IMR-90 (cell line): Measurements from ENCODE around the gene SLC35A4. TPM values are rescaled to one million over a fixed set of nuclear protein-coding genes. Genes with fewer than 3 reads are reported as not detected.
"Not testable (repeated sequence)": the region's sequence is repeated elsewhere in the genome, so short reads cannot be mapped to it uniquely, and the experiment has no call there.

ENCODE experiments used
- ATAC-seq: fragments of 200-7000 bp; cut with Tn5 transposase; 2 replicates; pipeline ENCODE4 v1.9.1; 2020; ENCODE audit warnings: low read depth, mild to moderate bottlenecking, moderate library complexity
- BruUV-seq: library from RNA; stranded (reverse); fragments of 400-500 nt; replicated peaks from 2 replicates; lab custom pipeline; 2021; lab: Mats Ljungman, UMichigan
- CTCF ChIA-PET: fragments of 300-600 bp; formaldehyde crosslinking; extraction: SDS; loops from one replicate; lab custom pipeline; 2021; ENCODE audit warnings: antibody characterized with exemption; lab: Yijun Ruan, JAX
- POLR2A ChIA-PET: fragments of 300-600 bp; sonication (Branson Sonifier 250); formaldehyde crosslinking; loops from one replicate; lab custom pipeline; 2022; ENCODE audit warnings: antibody characterized with exemption; ENCODE audit not compliant: unreplicated experiment; lab: Charles Lee
- DNase-seq: peaks from one replicate; pipeline ENCODE4 v3.0.0; 2013
- H2AFZ ChIP-seq: replicated peaks from 2 replicates; pipeline ENCODE3; 2013; ENCODE audit warnings: low read length, mild to moderate bottlenecking; ENCODE audit not compliant: poor library complexity
- H2AK5ac ChIP-seq: 2 replicates; pipeline ENCODE4 v1.6.1; 2013; ENCODE audit warnings: low read depth, low read length, inconsistent platforms
- H2AK9ac ChIP-seq: replicated peaks from 2 replicates; pipeline ENCODE3; 2013; ENCODE audit warnings: mild to moderate bottlenecking, low read depth, low read length, moderate library complexity; ENCODE audit not compliant: poor library complexity
- H2BK120ac ChIP-seq: 2 replicates; pipeline ENCODE4 v1.6.1; 2013; ENCODE audit warnings: low read depth, low read length, inconsistent platforms
- H2BK15ac ChIP-seq: 3 replicates; pipeline ENCODE4 v1.6.1; 2013; ENCODE audit warnings: low read depth, low read length, inconsistent platforms
- H2BK20ac ChIP-seq: 2 replicates; pipeline ENCODE4 v1.6.1; 2013; ENCODE audit warnings: low read depth, mild to moderate bottlenecking, inconsistent platforms, low read length, moderate library complexity
- H2BK5ac ChIP-seq: 2 replicates; pipeline ENCODE4 v1.6.1; 2013; ENCODE audit warnings: mild to moderate bottlenecking, low read depth, low read length, inconsistent platforms; ENCODE audit not compliant: poor library complexity, severe bottlenecking
- H3K14ac ChIP-seq: replicated peaks from 2 replicates; pipeline ENCODE4 v1.6.1; 2013; ENCODE audit warnings: low read depth, low read length, inconsistent platforms
- H3K18ac ChIP-seq: 2 replicates; pipeline ENCODE4 v1.6.1; 2013; ENCODE audit warnings: low read depth, low read length, control low read depth
- H3K23ac ChIP-seq: 2 replicates; pipeline ENCODE4 v1.6.1; 2013; ENCODE audit warnings: low read depth, low read length, inconsistent platforms
- H3K27ac ChIP-seq: 2 replicates; pipeline ENCODE4 v1.5.1; 2013; ENCODE audit warnings: mild to moderate bottlenecking, control low read depth, low read length; ENCODE audit not compliant: insufficient read depth
- H3K27me3 ChIP-seq: 2 replicates; pipeline ENCODE4 v1.6.1; 2013; ENCODE audit warnings: low read length; ENCODE audit not compliant: control insufficient read depth, insufficient read depth
- H3K36me3 ChIP-seq: 2 replicates; pipeline ENCODE4 v1.6.1; 2013; ENCODE audit warnings: low read length, mixed read lengths; ENCODE audit not compliant: control insufficient read depth, insufficient read depth
- H3K4ac ChIP-seq: 2 replicates; pipeline ENCODE4 v1.6.1; 2013; ENCODE audit warnings: low read depth, low read length, inconsistent platforms
- H3K4me1 ChIP-seq: 2 replicates; pipeline ENCODE4 v1.6.1; 2013; ENCODE audit warnings: low read length, mixed read lengths; ENCODE audit not compliant: control insufficient read depth, insufficient read depth
- H3K4me2 ChIP-seq: 2 replicates; pipeline ENCODE4 v1.6.1; 2013; ENCODE audit warnings: low read depth, mild to moderate bottlenecking, control low read depth, low read length, moderate library complexity
- H3K4me3 ChIP-seq: 2 replicates; pipeline ENCODE4 v1.5.1; 2013; ENCODE audit warnings: low read depth, mild to moderate bottlenecking, control low read depth, low read length, moderate library complexity; ENCODE audit not compliant: insufficient read depth
- H3K56ac ChIP-seq: 2 replicates; pipeline ENCODE4 v1.6.1; 2013; ENCODE audit warnings: low read length, inconsistent platforms; ENCODE audit not compliant: insufficient read depth; ENCODE audit errors: extremely low read depth
- H3K79me1 ChIP-seq, 2 experiments: 2 replicates each; pipeline ENCODE4 v1.6.1; 2013; ENCODE audit warnings: low read length in 2 of 2, inconsistent platforms in 1 of 2, low read depth in 1 of 2
- H3K9ac ChIP-seq: 2 replicates; pipeline ENCODE4 v1.6.1; 2013; ENCODE audit warnings: low read depth, low read length, control low read depth
- H3K9me1 ChIP-seq: 2 replicates; pipeline ENCODE4 v1.6.1; 2013; ENCODE audit warnings: low read length, inconsistent platforms; ENCODE audit not compliant: insufficient read depth
- H3K9me3 ChIP-seq: 2 replicates; pipeline ENCODE4 v1.6.1; 2013; ENCODE audit warnings: low read length; ENCODE audit not compliant: control insufficient read depth, insufficient read depth
- H4K20me1 ChIP-seq: 2 replicates; pipeline ENCODE4 v1.6.1; 2013; ENCODE audit warnings: low read length, inconsistent platforms; ENCODE audit not compliant: insufficient read depth
- H4K5ac ChIP-seq: 2 replicates; pipeline ENCODE4 v1.6.1; 2013; ENCODE audit warnings: mild to moderate bottlenecking, low read depth, low read length, control low read depth
- H4K8ac ChIP-seq, 2 experiments: 2 replicates each; pipeline ENCODE4 v1.6.1; 2013; ENCODE audit warnings: low read depth in 2 of 2, low read length in 2 of 2, control low read depth in 1 of 2, inconsistent platforms in 1 of 2
- H4K91ac ChIP-seq: 2 replicates; pipeline ENCODE4 v1.6.1; 2013; ENCODE audit warnings: low read depth, low read length, inconsistent platforms; ENCODE audit not compliant: insufficient read depth
- WGBS, 2 experiments: methylation state at CpG; one replicate each; pipeline versions ENCODE4 v1.1.5 to v1.1.7; 2013; ENCODE audit warnings: missing lambda C conversion rate in 2 of 2; ENCODE audit not compliant: insufficient read length in 1 of 2; ENCODE audit errors: extremely low coverage in 2 of 2; 5-methylcytosine and 5-hydroxymethylcytosine counted together
- dilution Hi-C: fragments of 300-500 bp; cut with HindIII; formaldehyde crosslinking; loops from one replicate; pipeline ENCODE4 v1.14.3; 2018; ENCODE audit warnings: low sequenced_read_pairs; ENCODE audit not compliant: unreplicated experiment
- in situ Hi-C: fragments of 300-500 bp; cut with MboI; formaldehyde crosslinking; loops from 3 replicates; pipeline ENCODE4 v1.14.3; 2019; ENCODE audit warnings: low sequenced_read_pairs, inconsistent platforms, mixed read lengths
- intact Hi-C: fragments of 100-400 bp; cut with micrococcal nuclease; formaldehyde crosslinking; loops from 2 replicates; pipeline ENCODE4 v1.10.0; 2022
- polyA plus RNA-seq, 3 experiments: library from polyadenylated mRNA; depleted of rRNA; stranded (reverse); fragments of >200 nt; gene quantifications; 2 replicates each; pipeline ENCODE4 v1.2.3, GENCODE V29; 2012; ENCODE audit warnings: low replicate concordance in 1 of 3
- total RNA-seq: library from RNA; depleted of rRNA; stranded (reverse); fragments of >200 nt; gene quantifications from 2 replicates; pipeline ENCODE4 v1.2.3, GENCODE V29; 2012

SLC35A4 gene
- total and polyA plus RNA-seq, 2 of the 4 experiments (the other 2 are of a cell fraction) = 19.2 to 66.4 TPM

DNA sequence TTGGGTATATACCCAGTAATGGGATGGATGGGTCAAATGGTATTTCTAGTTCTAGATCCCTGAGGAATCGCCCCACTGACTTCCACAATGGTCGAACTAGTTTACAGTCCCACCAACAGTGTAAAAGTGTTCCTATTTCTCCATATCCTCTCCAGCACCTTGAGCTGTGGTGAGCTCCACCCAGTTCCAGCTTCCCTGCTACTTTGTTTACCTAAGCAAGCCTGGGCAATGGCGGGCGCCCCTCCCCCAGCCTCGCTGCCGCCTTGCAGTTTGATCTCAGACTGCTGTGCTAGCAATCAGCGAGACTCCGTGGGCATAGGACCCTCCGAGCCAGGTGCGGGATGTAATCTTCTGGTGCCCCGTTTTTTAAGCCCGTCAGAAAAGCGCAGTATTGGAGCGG is 28.4 kb downstream of the SLC35A4 start:
- H2AFZ ChIP-seq, H3K9me1 ChIP-seq, POLR2A ChIA-PET, intact Hi-C loops, H3K9ac ChIP-seq, H2BK20ac ChIP-seq, ATAC-seq, BruUV-seq, H3K23ac ChIP-seq, H3K4me2 ChIP-seq, H3K27ac ChIP-seq, H4K8ac ChIP-seq, H3K27me3 ChIP-seq, H3K4me3 ChIP-seq, H3K4ac ChIP-seq, dilution Hi-C loops, H4K5ac ChIP-seq, H4K91ac ChIP-seq, H3K9me3 ChIP-seq, in situ Hi-C loops, H4K20me1 ChIP-seq, H2AK9ac ChIP-seq, H3K18ac ChIP-seq, H3K14ac ChIP-seq, H2BK15ac ChIP-seq, H2BK5ac ChIP-seq, H3K56ac ChIP-seq, H2AK5ac ChIP-seq, H2BK120ac ChIP-seq, H3K36me3 ChIP-seq, DNase-seq, H3K79me1 ChIP-seq, CTCF ChIA-PET: not testable (repeated sequence)
- peaks cover 12% of the 10 kb centered on the region for H3K4me1 ChIP-seq
- WGBS, 2 experiments = 80% methylated on average over 1 of the region's 14 CpGs; no CpG with 5 or more reads in 1 of the 2 experiments
